GM18861 (cell line): Measurements from ENCODE around the gene DLST.

Experiments used
- ATAC-seq: cut with Tn5 transposase; IDR thresholded peaks from one replicate; pipeline ENCODE4 v1.9.1; 2021; ENCODE audit not compliant: unreplicated experiment

Gene DLST

GRCh38 chr14:74860899-74861733 is 20.6 kb upstream of the DLST start:
- no peak for ATAC-seq

GRCh38 chr14:74861734-74862090 is 20.0 kb upstream of the DLST start:
- ATAC-seq: no peak

GRCh38 chr14:74863274-74863673 is 18.4 kb upstream of the DLST start:
- no peak for ATAC-seq

- no peak for ATAC-seq
These were observed 17.5 kb upstream of the DLST start for GRCh38 chr14:74864198-74864597.

- ATAC-seq: no peak
These were observed 16.6 kb upstream of the DLST start for GRCh38 chr14:74865156-74865555.

DNA sequence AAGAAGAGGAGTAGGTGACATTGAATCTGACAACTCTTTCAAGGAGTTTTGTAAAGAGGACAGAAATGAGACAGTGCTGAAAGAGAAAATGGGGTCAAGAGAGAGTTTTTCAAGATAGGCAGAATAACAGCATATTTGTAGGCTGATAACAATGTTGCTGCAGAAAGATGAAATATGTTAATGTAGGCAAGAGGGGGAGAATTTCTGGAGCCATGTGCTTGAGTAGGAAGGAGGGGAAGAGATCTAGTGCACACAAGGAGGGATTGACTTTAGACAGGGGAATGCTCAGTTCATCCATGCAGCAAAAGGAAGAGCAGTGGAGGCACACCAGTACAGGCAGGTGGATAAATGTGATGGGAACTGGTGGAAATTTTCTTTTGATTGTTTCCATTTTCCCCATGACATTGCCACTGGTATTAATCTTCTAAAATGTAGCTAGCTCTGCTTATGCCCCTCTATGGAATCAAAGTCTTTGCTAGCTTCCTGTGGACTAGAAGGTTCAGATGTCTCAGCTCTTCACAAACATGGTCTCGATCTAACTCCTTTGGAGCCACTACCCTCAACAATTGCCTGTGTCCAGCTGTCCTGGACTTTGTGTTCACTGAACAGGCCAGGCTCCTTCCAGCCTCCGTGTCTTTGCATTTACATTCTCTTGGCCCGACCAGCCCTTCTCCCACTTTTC is 14.9 kb upstream of the DLST start:
- ATAC-seq: no peak

- no peak for ATAC-seq
These were observed 14.0 kb upstream of the DLST start for GRCh38 chr14:74867673-74868072.

DNA sequence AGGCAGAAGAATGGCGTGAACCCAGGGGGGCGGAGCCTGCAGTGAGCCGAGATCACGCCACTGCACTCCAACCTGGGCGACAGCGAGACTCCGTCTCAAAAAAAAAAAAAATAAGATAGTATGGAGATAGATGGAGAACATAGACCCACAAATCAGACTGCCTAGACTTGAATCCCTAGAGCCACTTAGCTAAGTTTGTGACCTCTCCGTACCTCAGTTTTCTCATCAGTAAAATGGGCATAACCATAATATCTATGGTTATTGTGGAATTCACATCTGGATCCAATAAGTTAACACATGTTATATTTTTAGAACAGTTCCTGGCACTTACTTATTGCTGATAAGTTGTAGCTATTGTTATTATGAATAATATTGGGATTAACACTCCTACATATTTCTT is 13.0 kb upstream of the DLST start:
- no peak for ATAC-seq

DNA sequence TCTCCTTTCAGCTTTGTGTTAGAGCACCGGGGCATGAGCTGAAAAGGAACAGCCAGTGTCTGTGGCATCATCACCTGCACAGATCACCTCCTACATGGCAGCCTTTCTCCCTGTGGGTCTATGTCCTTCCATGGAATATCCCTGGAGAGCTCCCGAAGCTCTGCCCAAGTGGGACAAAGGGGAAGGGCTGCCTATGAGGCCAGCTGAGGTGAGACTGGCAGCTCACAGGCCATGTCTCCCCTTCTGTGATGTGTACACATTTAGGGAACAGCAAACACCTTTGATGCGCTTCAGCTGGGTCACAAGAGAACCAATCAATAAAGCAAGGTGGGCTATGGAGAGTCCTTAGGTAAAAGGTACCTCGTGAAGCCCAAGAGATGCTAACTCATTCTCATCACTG is 9.9 kb upstream of the DLST start:
- ATAC-seq: no peak

DNA sequence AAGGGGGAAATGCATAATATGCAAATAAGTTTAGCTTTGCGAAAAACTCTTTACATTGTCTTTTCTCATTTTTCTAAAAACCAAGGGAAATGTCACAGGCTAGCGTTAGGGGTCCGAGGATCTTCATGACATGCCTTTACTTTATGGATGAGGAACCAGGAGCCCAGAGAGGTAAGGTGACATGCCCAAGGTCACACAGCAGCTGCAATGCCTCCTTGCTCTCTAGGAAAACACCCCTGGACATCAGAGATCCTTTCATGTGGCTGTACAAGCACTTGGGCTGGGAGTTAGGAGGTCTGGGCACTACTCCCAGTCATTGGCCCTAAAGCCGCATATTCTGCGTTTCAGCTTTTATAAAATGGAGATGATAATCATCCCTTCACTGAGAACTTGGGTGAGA is 6.5 kb upstream of the DLST start:
- no peak for ATAC-seq

DNA sequence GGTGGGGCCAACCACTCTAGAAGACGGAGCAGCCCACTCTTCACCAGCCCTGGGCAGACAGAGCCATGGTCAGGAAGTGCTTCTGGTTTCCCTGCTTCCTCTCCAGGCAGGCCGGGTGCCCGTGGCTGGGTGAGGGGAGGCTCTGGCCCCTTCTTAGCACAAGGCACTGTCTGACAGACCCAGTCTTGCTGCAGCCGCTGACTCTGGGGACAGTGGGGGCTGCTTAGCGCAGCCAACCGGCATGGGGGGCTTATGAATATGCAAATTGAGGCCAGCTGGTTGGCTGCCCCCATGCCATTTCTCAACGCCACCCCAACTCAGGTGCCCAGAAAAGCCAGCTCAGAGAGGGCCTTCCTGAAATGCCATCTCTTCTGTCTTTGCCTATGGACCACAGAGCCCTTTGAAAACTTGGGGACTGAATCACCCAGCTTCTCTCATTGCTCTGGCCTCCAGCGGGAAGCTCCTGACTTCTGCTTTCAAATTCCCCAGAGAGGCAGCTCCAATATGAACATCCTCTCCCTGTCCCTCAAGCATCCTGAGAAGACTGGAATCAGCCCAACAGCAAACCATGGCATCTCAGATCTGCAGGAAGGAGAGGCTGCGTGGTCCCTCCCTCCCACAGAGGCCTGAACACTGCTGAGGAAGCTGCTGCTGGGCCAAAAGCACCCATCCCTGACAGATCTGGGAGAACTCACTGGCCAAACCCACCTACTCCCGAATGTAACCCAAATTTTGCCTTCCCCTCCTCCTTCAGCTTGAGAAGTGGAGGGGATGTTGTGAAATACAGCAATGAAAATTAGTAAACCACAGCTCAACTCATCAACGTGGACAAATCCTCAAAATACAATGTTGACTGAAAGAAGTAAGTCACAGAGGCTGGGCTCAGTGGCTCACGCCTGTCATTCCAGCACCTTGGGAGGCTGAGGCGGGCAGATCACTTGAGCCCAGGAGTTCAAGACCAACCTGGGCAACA is 5.5 kb upstream of the DLST start, which contains the start of gene PROX2:
Gene PROX2 (minus strand): TSS at position 205 of the 973 bp plus-strand sequence. CDS start 12,311 bp downstream, outside the sequence.
- no peak for ATAC-seq

GRCh38 chr14:74879427-74880182 is 2.1 kb upstream of the DLST start:
- ATAC-seq: no peak

DNA sequence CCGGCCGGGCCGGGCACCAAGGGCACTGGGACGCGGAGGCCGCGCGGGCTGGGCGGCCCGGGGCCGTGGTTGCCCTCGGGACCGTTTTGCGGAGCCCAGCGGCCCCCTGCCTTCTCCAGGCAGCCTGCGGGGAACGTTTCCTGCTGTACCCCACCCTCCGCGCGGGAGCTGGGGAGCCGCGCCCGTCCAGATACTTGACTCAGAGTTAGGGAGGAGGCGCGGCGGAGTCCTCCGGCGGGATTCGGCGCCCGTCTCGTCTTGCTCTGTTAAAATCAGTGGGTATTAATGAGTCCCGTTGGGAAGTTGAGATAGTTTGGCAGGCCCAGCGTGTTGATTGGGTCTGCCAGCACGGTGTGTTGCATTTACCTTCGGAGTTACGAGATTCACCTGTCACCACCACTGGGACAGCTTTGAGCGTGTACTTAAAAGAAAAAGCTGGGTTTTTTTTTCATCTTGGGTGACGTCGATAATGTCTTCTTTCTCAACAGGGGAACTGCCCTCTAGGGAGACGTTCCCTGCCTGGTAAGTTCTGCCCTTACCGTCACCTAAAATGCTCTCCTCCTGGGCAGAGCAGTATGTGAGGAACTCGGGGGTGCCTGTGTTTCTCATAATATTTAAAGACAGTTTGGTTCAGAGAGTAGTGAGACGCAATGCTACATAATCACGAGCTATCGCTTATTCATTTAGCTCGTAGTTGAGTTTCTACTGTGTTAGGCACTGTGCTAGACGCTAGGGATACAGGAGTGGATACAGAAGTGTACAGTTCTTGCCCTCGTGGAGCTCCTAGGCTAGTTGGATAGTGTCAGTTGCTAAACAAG is 596 bp downstream of the DLST start:
- peak; percentile 20 for ATAC-seq

GRCh38 chr14:74886001-74886400 is 4.3 kb downstream of the DLST start:
- no peak for ATAC-seq

GRCh38 chr14:74888164-74889158 is 6.7 kb downstream of the DLST start:
- ATAC-seq: no peak

- no peak for ATAC-seq
These were observed 8.5 kb downstream of the DLST start for GRCh38 chr14:74890262-74890661.

- ATAC-seq: no peak
These were observed 10.2 kb downstream of the DLST start for GRCh38 chr14:74891870-74892269.

- ATAC-seq: no peak
These were observed 11.0 kb downstream of the DLST start for GRCh38 chr14:74892745-74893144.
